Measurements from ENCODE around the gene EXT2. TPM values are rescaled to one million over a fixed set of nuclear protein-coding genes. Genes with fewer than 3 reads are reported as not detected.

Gene EXT2
- total RNA-seq, 1 experiment from 2014 or later, result 67.3 TPM

GRCh38 chr11:44237156-44237555 lies 141.7 kb downstream of the EXT2 start:
- Mint-ChIP-seq H3K4me1 (ENCODE audit: low read depth, unreplicated experiment) (no peaks in the 10 kb centered on the region), H3K9me3 (ENCODE audit: low read depth, unreplicated experiment) (no peaks in the 10 kb centered on the region), H3K27me3 (ENCODE audit: unreplicated experiment) (no peaks in the 10 kb centered on the region), H3K4me3 (ENCODE audit: low read depth, unreplicated experiment) (no peak overlapping the region), H3K36me3 (ENCODE audit: insufficient read depth, unreplicated experiment) (peaks cover 5% of the 10 kb centered on the region), H3K27ac (ENCODE audit: unreplicated experiment) (no peak overlapping the region)
- intact Hi-C loops (cut with micrococcal nuclease; ENCODE audit: unreplicated experiment), result no loop called here
- CTCF ChIA-PET, result no interaction called here
- no TSS peak for BruUV-seq (replicated peaks)
- no peak for DNase-seq
- TF ChIP-seq, protein P1, sequence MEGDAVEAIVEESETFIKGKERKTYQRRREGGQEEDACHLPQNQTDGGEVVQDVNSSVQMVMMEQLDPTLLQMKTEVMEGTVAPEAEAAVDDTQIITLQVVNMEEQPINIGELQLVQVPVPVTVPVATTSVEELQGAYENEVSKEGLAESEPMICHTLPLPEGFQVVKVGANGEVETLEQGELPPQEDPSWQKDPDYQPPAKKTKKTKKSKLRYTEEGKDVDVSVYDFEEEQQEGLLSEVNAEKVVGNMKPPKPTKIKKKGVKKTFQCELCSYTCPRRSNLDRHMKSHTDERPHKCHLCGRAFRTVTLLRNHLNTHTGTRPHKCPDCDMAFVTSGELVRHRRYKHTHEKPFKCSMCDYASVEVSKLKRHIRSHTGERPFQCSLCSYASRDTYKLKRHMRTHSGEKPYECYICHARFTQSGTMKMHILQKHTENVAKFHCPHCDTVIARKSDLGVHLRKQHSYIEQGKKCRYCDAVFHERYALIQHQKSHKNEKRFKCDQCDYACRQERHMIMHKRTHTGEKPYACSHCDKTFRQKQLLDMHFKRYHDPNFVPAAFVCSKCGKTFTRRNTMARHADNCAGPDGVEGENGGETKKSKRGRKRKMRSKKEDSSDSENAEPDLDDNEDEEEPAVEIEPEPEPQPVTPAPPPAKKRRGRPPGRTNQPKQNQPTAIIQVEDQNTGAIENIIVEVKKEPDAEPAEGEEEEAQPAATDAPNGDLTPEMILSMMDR (IDR thresholded peaks at IDR 0.05; ENCODE audit: unreplicated experiment), result no peak

GRCh38 chr11:44241851-44242250 lies 146.4 kb downstream of the EXT2 start:
- CTCF ChIA-PET, result interaction anchor here (0.7 kb wide), 1 partner anchor 78 kb away, joined by 4 read pairs; no protein-coding TSS in a partner anchor
- TF ChIP-seq, protein P1 (IDR thresholded peaks at IDR 0.05; ENCODE audit: unreplicated experiment), result no peak
- Mint-ChIP-seq H3K27me3 (ENCODE audit: unreplicated experiment) (no peaks in the 10 kb centered on the region), H3K36me3 (ENCODE audit: insufficient read depth, unreplicated experiment) (peaks cover 5% of the 10 kb centered on the region), H3K27ac (ENCODE audit: unreplicated experiment) (no peak overlapping the region), H3K4me1 (ENCODE audit: low read depth, unreplicated experiment) (no peaks in the 10 kb centered on the region), H3K4me3 (ENCODE audit: low read depth, unreplicated experiment) (no peak overlapping the region), H3K9me3 (ENCODE audit: low read depth, unreplicated experiment) (no peaks in the 10 kb centered on the region)
- no peak for DNase-seq
- no TSS peak for BruUV-seq (replicated peaks)
- intact Hi-C loops (cut with micrococcal nuclease; ENCODE audit: unreplicated experiment), result no loop called here

- H3K27me3 Mint-ChIP-seq (ENCODE audit: unreplicated experiment), result no peaks in the 10 kb centered on the region
- H3K9me3 Mint-ChIP-seq (ENCODE audit: low read depth, unreplicated experiment), result no peaks in the 10 kb centered on the region
- intact Hi-C loops (cut with micrococcal nuclease; ENCODE audit: unreplicated experiment), result no loop called here
- H3K36me3 Mint-ChIP-seq (ENCODE audit: insufficient read depth, unreplicated experiment), result no peaks in the 10 kb centered on the region
- CTCF ChIA-PET, result no interaction called here
- TF ChIP-seq, protein P1 (IDR thresholded peaks at IDR 0.05; ENCODE audit: unreplicated experiment), result no peak
- no TSS peak for BruUV-seq (replicated peaks)
- H3K4me3 Mint-ChIP-seq (ENCODE audit: low read depth, unreplicated experiment), result no peak overlapping the region
- no peak overlapping the region for H3K27ac Mint-ChIP-seq (ENCODE audit: unreplicated experiment)
- H3K4me1 Mint-ChIP-seq (ENCODE audit: low read depth, unreplicated experiment), result no peaks in the 10 kb centered on the region
- no peak for DNase-seq
These were observed 147.6 kb downstream of the EXT2 start for GRCh38 chr11:44243086-44243485.

- BruUV-seq (replicated peaks), result no TSS peak
- CTCF ChIA-PET, result no interaction called here
- no peak overlapping the region for H3K4me3 Mint-ChIP-seq (ENCODE audit: low read depth, unreplicated experiment)
These were observed 148.3 kb downstream of the EXT2 start for GRCh38 chr11:44243595-44244343.

More at GRCh38 chr11:44243595-44244343, 148.3 kb downstream of the EXT2 start:
- DNase-seq, result no peak
- H3K9me3 Mint-ChIP-seq (ENCODE audit: low read depth, unreplicated experiment), result no peaks in the 10 kb centered on the region
- H3K36me3 Mint-ChIP-seq (ENCODE audit: insufficient read depth, unreplicated experiment), result no peaks in the 10 kb centered on the region
- intact Hi-C loops (cut with micrococcal nuclease; ENCODE audit: unreplicated experiment), result no loop called here
- H3K27me3 Mint-ChIP-seq (ENCODE audit: unreplicated experiment), result no peaks in the 10 kb centered on the region
- H3K4me1 Mint-ChIP-seq (ENCODE audit: low read depth, unreplicated experiment), result no peaks in the 10 kb centered on the region
- TF ChIP-seq, protein P1 (IDR thresholded peaks at IDR 0.05; ENCODE audit: unreplicated experiment), result no peak
- H3K27ac Mint-ChIP-seq (ENCODE audit: unreplicated experiment), result no peak overlapping the region
